Measurements from ENCODE around the gene RGS6.

The RGS6 gene

GRCh38 chr14:72033365-72033764 lies 101.1 kb downstream of the RGS6 start:
- Histone ChIP-seq H3K9ac (no peak overlapping the region), H3K4me3 (no peak overlapping the region), H3K4me1 (no peaks in the 10 kb centered on the region), H3K4me2 (no peak overlapping the region), H3K9me3 (no peaks in the 10 kb centered on the region), H3K36me3 (no peaks in the 10 kb centered on the region), H4K20me1 (no peaks in the 10 kb centered on the region), H3K27ac (no peak overlapping the region), H3K27me3 (no peaks in the 10 kb centered on the region)
- TF ChIP-seq Cebpa-rat (IDR thresholded peaks at IDR 0.05): no peak

DNA sequence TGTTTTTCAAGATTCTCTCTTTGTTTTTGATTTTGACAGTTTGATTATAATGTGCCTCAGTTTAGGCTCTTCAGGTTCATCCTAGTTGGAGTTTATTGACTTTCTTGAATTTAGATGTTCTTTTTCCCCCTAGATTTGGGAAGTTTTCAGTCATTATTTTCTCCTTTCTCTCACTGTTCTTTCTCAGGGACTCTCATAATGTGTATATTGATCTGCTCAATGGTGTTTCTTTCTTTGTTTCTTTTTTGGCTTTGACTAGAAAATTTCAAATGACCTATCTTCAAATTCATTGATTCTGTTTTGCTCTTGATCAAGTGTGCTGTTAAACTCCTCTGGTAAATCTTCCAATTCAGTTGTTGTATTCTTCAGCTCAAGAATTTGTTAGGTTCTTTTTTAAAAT lies 108.3 kb downstream of the RGS6 start:
- no peak overlapping the region for H3K4me3 ChIP-seq
- peaks cover 14% of the 10 kb centered on the region for H3K9me3 ChIP-seq
- no peak overlapping the region for H3K9ac ChIP-seq
- no peaks in the 10 kb centered on the region for H3K27me3 ChIP-seq
- no peak overlapping the region for H3K27ac ChIP-seq
- H3K36me3 ChIP-seq: no peaks in the 10 kb centered on the region
- no peak overlapping the region for H3K4me2 ChIP-seq
- TF ChIP-seq Cebpa-rat (IDR thresholded peaks at IDR 0.05): no peak
- no peaks in the 10 kb centered on the region for H4K20me1 ChIP-seq
- no peaks in the 10 kb centered on the region for H3K4me1 ChIP-seq

DNA sequence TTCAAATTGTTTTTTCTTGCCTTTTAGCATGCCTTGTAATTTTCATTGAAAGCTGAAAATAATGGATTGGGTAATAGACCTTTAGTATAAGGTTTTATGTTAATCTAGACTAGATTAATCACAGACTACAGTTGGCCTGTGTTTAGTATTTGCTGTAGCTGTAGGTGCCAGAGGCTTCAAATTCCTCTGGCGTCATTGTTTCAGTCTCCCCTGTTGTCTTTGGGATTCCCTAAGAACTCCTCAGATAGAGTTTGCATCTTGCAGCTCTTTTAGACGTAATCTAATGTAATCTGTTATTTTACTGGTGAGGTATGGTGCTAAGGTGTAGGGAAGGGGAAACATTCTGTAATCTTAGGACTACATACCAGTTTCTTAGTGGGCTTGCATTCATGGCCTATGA lies 113.0 kb downstream of the RGS6 start:
- H4K20me1 ChIP-seq: no peaks in the 10 kb centered on the region
- no peak for TF ChIP-seq Cebpa-rat (IDR thresholded peaks at IDR 0.05)

DNA sequence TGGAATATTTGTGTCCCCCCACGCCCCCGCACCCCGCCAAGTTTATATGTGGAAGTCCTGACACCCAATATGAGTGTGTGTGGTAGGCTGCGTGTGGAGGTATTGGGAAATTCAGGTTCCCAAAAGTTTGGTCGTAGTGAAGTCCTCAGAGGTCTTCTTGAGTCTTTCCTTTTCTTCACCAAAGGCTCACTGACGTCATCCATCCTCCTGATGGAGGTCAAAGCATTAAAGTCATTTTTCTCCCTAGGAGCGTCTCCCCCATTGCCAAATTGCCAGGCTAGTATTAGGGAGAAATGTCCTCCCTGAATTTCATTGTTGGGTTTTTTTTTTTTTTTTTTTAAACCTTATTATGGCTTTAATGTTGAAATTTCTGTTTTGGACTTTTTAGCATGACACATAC lies 113.7 kb downstream of the RGS6 start:
- Histone ChIP-seq H3K9me3 (peaks cover 7% of the 10 kb centered on the region), H4K20me1 (no peaks in the 10 kb centered on the region), H3K4me3 (no peak overlapping the region), H3K4me1 (no peaks in the 10 kb centered on the region), H3K27ac (no peak overlapping the region), H3K36me3 (no peaks in the 10 kb centered on the region), H3K4me2 (no peak overlapping the region), H3K9ac (no peak overlapping the region), H3K27me3 (no peaks in the 10 kb centered on the region)
- no peak for TF ChIP-seq Cebpa-rat (IDR thresholded peaks at IDR 0.05)

More for the DNA sequence above, 113.0 kb downstream of the RGS6 start:
- Histone ChIP-seq H3K9me3 (peaks cover 11% of the 10 kb centered on the region), H3K9ac (no peak overlapping the region), H3K4me3 (no peak overlapping the region), H3K4me2 (no peak overlapping the region), H3K27ac (no peak overlapping the region), H3K36me3 (no peaks in the 10 kb centered on the region), H3K27me3 (no peaks in the 10 kb centered on the region), H3K4me1 (no peaks in the 10 kb centered on the region)

- Histone ChIP-seq H3K36me3 (no peaks in the 10 kb centered on the region), H3K4me1 (peaks cover under 1% of the 10 kb centered on the region), H4K20me1 (no peaks in the 10 kb centered on the region), H3K27me3 (no peaks in the 10 kb centered on the region), H3K27ac (no peak overlapping the region), H3K4me2 (no peak overlapping the region), H3K4me3 (no peak overlapping the region), H3K9ac (no peak overlapping the region), H3K9me3 (no peaks in the 10 kb centered on the region)
- no peak for TF ChIP-seq Cebpa-rat (IDR thresholded peaks at IDR 0.05)
Measured at GRCh38 chr14:72049462-72049861, 117.2 kb downstream of the RGS6 start.

GRCh38 chr14:72052356-72052755 lies 120.1 kb downstream of the RGS6 start:
- Histone ChIP-seq H3K4me1 (peaks cover 11% of the 10 kb centered on the region), H3K27me3 (no peaks in the 10 kb centered on the region), H3K4me3 (no peak overlapping the region), H3K27ac (no peak overlapping the region), H3K9me3 (no peaks in the 10 kb centered on the region), H3K36me3 (no peaks in the 10 kb centered on the region), H3K9ac (no peak overlapping the region), H3K4me2 (no peak overlapping the region), H4K20me1 (no peaks in the 10 kb centered on the region)
- TF ChIP-seq Cebpa-rat (IDR thresholded peaks at IDR 0.05): no peak

- Histone ChIP-seq H3K4me2 (no peak overlapping the region), H3K9ac (no peak overlapping the region), H4K20me1 (no peaks in the 10 kb centered on the region), H3K9me3 (no peaks in the 10 kb centered on the region), H3K4me1 (peaks cover 13% of the 10 kb centered on the region), H3K27me3 (no peaks in the 10 kb centered on the region), H3K27ac (no peak overlapping the region), H3K4me3 (no peak overlapping the region), H3K36me3 (no peaks in the 10 kb centered on the region)
- no peak for TF ChIP-seq Cebpa-rat (IDR thresholded peaks at IDR 0.05)
Measured at GRCh38 chr14:72053651-72054050, 121.4 kb downstream of the RGS6 start.

- Histone ChIP-seq H3K4me2 (peak overlapping the region; percentile 1), H3K9me3 (no peaks in the 10 kb centered on the region)
- no peak for TF ChIP-seq Cebpa-rat (IDR thresholded peaks at IDR 0.05)
Measured at GRCh38 chr14:72054911-72055310, 122.7 kb downstream of the RGS6 start.

DNA sequence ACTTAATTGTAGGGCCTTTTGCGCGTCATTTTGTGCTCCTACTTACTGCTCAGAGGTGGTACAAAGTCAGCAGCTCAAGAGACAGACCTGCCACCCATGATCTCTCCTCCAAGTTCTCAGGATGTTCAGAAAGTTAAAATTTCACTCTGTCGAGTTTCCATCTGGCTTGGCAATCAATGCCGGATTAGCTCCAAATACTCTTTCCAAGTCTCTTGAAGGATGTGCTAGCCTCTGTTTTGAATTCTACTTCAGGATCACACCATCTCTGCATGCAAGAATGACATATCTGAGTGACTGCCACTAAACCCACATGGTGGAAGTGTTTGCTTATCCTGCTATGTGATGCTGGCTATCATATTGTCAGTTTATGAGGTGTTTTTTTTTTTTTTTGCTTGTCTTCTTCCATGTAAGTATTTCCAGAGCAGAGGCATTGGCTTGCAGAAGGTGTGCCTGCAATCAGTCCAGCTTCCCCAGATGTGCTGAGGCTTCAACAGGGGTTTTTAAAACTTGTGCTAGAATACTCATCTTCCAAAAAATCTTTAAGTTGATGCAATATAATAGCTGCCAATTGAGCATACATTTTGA lies 125.6 kb downstream of the RGS6 start:
- no peak for TF ChIP-seq Cebpa-rat (IDR thresholded peaks at IDR 0.05)
- peaks cover 17% of the 10 kb centered on the region for H3K4me1 ChIP-seq
- H4K20me1 ChIP-seq: no peaks in the 10 kb centered on the region

More at GRCh38 chr14:72054911-72055310, 122.7 kb downstream of the RGS6 start:
- Histone ChIP-seq H3K4me1 (peaks cover 17% of the 10 kb centered on the region), H3K27me3 (no peaks in the 10 kb centered on the region), H3K36me3 (no peaks in the 10 kb centered on the region), H3K4me3 (no peak overlapping the region), H3K9ac (no peak overlapping the region), H3K27ac (no peak overlapping the region), H4K20me1 (no peaks in the 10 kb centered on the region)

DNA sequence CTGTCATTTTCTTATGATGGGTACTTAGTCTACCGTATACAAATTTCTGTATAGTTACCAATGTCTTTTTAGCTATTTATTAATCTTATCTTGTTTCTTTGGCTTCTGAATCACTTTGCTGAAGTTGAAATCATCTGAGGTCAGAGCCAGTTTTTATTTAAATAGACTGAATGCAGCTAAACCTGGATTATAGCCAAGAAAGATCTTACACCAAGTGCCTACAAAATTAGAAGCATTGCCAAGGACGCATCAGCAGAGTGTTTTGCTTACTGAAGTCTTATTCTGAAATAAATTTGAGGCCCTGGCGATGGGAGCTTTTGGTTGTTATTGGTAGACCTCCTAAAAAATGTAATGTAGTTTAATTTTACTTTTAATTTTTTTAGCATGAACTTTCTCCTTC lies 128.2 kb downstream of the RGS6 start:
- Histone ChIP-seq H3K36me3 (no peaks in the 10 kb centered on the region), H3K27me3 (no peaks in the 10 kb centered on the region), H3K4me1 (peaks cover 6% of the 10 kb centered on the region; the same call in 1 of the 2 replicates), H3K9me3 (no peaks in the 10 kb centered on the region), H3K27ac (no peak overlapping the region), H3K4me2 (no peak overlapping the region), H3K9ac (no peak overlapping the region), H3K4me3 (no peak overlapping the region), H4K20me1 (no peaks in the 10 kb centered on the region)
- TF ChIP-seq Cebpa-rat (IDR thresholded peaks at IDR 0.05): no peak

More for the DNA sequence above, 125.6 kb downstream of the RGS6 start:
- H3K27me3 ChIP-seq: no peaks in the 10 kb centered on the region
- H3K9ac ChIP-seq: no peak overlapping the region
- no peaks in the 10 kb centered on the region for H3K9me3 ChIP-seq
- H3K36me3 ChIP-seq: no peaks in the 10 kb centered on the region
- no peak overlapping the region for H3K4me2 ChIP-seq
- no peak overlapping the region for H3K4me3 ChIP-seq
- no peak overlapping the region for H3K27ac ChIP-seq

DNA sequence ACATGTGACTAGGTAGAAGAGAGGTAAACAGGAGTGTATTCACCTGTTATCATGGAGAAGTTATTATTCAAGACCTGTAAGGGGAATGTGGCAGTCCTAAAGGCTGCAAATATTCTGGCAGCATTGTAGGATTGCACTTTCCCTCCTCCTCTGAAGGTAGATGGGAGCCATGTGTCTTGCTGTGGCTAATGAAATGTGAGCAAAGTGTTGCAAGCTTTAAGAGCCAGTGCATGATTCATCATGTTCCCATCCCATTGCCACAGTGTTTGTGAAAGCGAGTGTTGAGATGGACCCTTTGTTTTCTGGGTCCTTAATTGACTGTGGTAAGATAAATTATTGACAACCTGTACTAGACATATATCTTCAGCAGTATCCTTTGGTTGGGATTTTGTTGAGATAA lies 128.7 kb downstream of the RGS6 start:
- Histone ChIP-seq H3K9me3 (no peaks in the 10 kb centered on the region), H3K4me2 (no peak overlapping the region), H4K20me1 (no peaks in the 10 kb centered on the region), H3K27me3 (no peaks in the 10 kb centered on the region), H3K4me3 (no peak overlapping the region), H3K27ac (no peak overlapping the region), H3K9ac (no peak overlapping the region), H3K36me3 (no peaks in the 10 kb centered on the region), H3K4me1 (peaks cover 6% of the 10 kb centered on the region; the same call in 1 of the 2 replicates)
- TF ChIP-seq Cebpa-rat (IDR thresholded peaks at IDR 0.05): no peak
